GM21367 (cell line): ENCODE results near the gene ARHGAP15.

ENCODE experiments used
- ATAC-seq: cut with Tn5 transposase; IDR thresholded peaks from one replicate; pipeline ENCODE4 v1.9.1; 2021; ENCODE audit not compliant: unreplicated experiment

ARHGAP15 gene

DNA sequence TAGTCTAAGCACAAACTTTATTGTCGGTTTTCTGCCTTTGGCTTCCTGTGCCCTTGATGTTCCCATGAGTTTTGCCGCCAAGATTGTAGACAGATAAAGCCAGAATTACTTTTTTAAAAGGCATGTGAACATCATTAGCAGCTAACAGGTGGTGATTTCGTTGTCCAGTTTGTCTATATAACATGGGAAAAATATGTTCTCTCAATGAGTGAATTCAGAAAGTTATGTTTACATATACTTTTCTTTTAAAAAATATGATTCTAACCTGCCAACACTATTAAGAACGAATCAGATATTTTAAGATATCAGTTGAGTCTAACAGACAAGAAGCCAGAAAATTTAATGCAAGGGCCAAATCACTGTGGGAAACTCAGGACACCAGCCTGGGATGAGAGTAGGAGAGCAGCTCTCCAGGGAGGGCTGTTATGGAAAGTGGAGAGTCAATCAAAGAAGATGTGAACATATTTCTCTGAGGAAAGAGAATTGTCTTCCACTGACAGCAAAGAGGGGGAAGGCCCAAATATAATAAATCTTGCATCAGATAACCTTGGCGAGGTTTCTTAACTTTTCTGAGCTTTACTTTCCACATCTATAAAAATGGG, 311.3 kb downstream of the ARHGAP15 start:
- ATAC-seq, result no peak

DNA sequence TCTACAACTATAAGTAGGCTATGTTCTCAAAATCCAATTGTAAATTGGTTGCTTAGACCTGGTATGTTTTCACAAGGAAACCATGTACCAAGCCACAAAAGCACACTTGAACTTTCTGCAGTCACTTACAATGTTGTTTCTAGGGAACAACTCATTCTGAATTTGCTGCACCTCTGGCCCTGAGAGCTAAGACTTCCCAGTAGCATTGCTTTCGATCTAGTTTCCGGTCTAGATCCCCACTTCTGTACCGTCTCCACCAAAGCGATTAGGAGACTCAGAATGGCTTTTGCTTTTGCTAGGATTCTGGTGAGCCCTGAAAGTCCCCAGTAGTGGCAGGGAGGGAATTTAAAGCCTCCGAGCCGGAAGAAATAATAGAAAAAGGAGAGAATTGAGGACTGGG, 313.0 kb downstream of the ARHGAP15 start:
- ATAC-seq, result no peak

DNA sequence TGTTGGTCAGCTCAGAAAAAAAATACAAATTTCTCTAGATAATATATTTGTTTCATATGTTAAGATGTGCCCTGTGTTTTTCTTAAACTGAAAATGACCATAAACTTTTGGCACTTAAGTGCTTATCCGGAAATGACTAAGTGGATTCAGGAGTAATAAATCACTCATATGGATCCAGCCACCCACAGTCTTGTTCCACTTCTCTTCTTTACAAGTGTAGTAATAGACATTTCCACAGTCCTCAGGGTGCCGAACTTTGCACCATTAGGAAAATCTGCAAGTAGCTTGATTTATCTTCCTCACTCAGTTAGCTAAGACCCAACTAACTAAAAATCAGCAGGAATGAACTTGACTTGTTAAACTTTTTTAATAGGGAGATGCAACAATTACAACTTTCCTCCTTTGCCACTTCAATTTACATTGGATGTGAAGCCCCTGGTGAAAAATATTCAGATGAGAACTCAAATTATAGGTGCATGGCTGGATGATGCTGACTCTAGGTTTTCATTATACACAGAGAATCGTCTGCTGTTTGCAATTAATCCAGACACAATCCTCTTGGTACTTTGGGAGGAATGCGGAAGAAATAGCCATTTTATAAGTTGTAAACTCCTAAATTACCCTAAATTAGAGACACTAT, 322.5 kb downstream of the ARHGAP15 start:
- ATAC-seq, result peak; percentile 47

DNA sequence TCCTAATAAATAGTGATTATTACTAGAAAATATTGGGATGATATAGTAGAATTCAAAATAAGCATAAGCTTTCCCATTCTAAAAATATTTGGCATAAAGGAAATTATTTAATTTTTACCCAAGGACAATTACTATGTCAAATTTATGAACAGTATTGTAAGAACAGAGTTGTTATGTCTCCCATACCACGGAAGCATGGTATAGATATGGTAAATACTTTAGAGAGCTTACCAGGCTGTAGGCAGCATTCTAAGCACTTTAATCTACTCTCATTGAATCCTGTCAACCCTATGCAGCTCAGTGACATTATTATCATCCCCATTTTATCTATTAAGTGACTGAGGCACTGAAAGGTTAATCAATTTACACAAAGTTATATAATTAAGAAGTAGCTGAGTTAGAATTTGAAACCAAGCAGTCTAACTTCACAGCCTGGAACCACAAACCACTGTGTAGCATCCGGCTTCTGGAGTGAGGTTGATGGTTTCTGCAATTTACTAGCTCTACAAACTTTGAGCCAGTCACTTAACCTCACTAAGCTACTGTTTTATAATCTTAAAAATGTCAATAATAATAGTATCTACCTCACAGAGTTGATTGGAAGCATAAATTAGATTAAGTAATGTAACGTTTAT, 323.7 kb downstream of the ARHGAP15 start:
- ATAC-seq, result peak; percentile 86

DNA sequence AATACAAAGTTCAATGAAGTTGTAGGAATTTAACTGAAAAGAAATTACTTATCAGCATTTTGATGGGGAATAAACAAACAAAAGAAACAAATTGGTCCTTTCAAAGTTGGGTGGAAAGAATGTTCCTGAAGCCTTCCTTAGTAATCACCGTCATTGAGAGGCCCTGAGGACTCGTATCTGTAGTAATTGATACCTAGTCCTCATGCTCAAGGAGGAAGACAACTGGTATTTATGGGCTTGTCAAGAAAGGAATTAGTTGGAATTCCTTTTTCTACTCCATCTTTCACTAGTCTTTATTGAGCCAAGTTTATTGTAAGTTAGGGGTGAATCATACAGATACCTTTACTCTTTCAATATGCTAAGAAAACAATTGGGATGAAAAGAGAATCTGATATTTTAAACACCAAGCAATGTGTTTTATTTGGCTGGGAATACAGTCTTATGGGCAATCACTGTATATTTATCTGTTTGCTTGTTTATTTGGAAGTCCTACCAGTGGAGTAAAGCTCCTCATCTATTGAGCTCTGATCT, 324.8 kb downstream of the ARHGAP15 start:
- ATAC-seq, result no peak

DNA sequence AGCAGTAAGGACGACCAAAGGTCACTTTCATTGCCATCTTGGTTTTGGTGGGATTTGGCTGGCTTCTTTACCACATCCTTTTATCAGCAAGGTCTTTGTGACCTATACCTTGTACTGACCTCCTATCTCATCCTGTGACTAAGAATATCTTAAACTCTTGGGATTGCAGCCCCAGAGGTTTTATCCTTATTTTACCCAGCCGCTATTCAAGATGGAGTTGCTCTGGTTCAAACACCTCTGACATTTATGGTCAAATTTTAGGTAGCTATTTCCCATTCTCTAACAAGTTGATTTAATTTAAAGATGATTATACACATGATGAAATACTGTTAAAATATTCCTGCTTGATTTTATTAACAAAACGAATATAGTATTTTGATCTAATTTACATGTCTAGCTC, 326.1 kb downstream of the ARHGAP15 start:
- ATAC-seq, result no peak

DNA sequence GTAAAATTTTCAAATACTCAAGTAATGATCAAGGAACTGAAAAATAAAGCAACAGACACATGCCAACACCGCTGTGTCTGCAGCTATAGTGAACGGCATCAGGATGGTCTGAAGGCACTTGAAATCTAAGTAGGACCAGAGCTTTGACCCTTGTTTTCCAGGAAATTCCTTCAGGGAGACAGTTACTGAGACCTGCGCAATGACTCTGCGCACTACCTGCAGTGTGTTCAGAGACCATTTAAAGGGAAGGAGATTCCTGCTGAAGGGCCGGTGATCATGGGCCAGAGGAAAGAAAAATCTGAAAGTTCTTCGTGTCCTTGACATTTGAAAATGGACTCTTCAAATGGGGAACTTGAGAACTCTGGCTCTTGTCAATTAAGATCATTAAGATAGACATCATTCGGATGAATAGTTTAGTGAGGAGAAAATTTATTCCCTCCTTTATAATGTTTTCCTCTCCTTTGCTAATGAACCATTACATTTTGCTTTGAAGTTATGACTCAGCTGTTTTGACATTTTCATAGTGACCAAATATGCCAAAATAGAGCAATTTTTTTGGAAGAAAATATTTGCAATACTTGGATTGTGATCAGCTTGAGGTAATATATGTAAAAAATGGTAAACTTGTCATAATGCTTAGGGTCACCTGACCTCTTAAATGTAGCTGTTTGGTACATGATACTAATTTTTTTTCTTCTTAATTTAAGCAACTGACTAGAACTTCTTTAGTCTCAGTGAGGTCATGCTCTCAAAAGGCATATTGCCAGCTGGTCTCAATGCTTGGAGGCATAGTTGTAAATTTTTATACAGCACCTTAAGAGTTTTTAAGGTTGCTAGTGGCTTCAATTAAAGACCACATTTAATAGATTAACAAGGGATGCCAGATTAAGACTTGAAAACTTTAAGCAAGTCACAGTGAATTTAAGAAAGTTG, 329.3 kb downstream of the ARHGAP15 start:
- ATAC-seq, result no peak

DNA sequence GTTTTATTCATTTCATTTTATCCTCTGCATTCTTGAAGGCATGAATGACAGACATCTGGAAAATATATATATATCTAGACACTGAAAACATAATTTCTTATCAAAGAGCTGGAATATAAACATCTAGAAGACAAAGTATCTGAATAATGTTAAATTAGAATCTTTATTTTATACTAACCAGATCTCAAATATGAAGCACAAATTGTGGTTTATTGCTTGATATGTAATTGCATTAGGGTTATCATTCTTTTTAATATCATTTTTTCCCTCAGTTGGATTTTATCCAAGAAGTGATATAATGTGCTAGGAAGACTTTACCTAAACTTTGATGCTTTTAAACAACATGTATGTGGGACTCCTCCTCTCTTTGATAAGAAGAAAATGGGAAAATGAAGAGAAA, 331.2 kb downstream of the ARHGAP15 start:
- ATAC-seq, result no peak

DNA sequence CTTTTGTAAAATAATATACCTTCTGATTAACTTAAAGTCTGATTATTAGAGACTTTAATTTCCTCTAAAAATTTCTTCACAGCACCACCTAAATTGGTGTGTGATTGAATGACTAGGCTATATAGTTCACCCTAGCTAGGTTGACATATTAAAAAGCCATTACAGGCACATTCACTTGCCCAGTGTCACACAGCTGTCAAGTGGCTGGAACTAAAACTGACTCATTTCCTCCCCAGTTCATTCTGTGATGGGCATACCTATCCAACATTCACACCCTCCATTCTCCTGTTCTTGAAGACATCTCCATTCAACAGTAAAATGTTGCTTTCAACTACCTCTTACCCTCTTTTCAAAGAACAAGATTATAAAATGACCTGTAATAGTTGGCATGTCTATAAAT, 334.5 kb downstream of the ARHGAP15 start:
- ATAC-seq, result peak; percentile 56

DNA sequence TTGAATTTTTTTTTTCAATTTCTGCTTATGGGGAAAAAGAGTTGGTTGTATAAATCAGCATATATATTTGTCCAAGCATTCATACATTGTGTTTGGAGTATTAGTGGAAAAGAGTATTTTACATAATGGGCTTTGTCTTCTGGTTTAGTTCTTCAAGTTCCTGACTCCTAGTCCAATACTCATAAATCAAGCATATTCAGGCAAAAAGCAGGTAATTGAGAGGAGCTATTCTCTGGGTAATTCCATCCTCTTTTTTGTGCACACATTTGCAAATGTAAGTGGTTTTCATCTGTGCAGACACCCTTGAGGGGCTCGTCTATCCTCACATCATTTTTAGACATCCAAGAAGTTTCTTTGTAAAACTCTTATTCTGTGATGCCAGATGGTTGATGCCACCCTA, 337.2 kb downstream of the ARHGAP15 start:
- no peak for ATAC-seq

DNA sequence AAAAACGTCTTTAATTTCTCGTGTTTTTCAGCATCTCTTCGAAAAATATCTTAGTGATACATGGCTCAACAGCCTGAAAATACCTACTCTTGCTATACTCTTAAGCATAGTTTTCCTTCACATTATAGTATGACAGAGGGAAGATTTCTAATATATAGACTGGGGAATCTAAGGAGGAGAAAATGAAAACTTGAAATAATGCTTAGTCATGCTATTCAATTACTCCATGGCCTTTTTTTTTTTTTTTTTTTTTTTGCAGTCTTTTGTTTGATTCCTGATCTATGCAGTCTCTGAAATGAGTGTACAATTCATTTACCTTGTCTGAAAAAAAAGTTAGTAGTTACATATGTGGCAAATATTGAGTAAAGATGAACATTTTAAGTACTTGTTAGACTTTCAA, 337.8 kb downstream of the ARHGAP15 start:
- no peak for ATAC-seq

DNA sequence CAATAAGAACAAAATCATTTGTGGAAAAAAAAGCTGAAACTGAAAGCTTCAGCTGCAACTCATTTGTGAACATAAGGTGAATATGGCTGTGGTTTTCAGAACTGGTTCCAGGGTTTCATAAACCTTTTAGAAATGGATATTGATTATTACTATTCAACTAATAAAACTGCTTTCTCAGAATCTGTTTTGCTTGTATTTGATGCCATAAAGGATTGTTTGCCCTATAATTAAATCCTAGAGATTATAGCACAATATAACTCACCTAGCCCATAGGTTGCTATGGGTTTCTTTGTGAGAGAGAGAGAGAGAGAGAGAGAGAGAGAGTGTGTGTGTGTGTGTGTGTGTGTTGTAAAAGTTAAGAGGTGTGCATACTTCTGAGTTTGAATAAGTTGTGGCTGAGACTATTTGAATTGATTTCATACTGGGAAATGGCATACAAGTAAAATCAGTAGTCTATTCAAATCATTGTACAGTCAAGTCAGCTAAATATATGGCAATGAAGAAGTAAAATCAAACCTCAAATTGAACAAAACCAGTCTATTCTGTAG, 339.2 kb downstream of the ARHGAP15 start:
- ATAC-seq, result peak; percentile 56

DNA sequence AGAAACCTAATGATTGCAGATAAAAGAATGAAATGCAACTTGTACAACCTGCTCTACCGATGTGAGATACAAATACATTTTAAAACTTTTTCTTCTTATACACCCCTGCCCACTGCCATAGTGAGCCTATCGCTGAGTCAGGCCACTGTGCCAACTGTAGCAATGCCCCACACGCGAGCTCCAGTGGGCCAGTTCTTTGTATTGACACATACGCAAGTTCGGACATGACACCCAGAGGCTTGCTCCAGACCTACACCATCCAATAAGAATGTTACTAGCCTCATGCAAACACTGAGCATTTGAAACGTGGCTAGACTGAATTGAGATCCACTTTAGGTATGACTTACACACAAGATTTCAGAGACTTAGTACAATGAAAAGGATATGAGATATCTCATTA, 340.1 kb downstream of the ARHGAP15 start:
- ATAC-seq, result no peak

DNA sequence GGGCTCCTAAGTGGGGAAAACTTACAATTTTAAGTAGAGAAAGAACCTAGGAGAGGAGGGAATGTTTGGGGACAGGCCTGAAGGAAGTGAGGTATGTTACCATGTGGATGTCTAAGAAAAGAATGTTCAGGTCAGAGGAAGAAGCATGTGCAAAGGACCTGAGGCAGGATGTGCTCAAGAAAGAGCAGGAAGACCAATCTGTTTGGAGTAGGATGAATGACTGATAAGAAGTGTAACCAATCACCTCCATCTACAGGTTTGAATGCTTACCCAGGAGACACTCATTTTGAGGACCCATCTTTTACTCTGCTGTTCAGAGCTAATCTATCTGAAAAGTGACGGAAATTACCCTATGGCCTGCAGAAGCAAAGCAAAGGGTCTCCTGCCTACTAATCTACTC, 342.3 kb downstream of the ARHGAP15 start:
- ATAC-seq, result no peak

DNA sequence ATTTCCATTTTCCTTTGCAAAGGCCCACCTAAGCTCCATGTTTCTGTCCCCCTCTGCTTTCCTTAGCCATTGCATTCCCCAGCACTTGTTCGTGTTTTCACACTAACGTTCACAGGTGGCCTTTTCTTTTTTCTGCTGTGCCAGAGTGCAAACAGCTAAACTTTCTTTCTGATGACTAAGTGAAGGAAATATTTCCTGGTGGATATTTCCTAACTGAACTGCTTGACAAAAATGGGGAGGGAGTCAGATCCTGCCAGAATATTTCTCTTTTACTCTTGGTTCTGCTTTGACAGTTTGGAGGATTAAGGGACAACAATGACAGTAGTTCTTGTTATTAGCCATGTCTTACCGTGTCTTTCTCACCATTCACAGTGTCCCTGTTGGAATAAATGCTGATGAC, 344.0 kb downstream of the ARHGAP15 start:
- no peak for ATAC-seq

DNA sequence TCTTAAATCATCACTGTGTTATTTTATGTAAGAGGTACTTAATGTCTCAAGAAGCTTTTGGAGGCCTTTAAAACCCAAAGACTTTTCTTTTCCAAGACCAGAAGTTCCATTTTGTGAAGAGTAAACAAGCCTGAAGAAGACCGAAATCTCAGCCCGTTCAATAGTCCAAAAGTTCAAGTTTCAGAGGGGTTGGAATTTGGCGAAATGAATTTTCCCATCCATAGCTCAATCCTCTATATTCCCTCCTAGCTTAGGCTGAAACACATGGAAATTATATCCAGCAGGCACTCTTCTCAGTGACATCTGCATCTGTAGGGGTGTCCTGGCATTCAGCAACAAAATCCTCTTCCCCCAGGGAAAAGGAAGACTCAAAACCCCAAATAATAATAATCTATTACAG, 344.6 kb downstream of the ARHGAP15 start:
- ATAC-seq, result no peak

DNA sequence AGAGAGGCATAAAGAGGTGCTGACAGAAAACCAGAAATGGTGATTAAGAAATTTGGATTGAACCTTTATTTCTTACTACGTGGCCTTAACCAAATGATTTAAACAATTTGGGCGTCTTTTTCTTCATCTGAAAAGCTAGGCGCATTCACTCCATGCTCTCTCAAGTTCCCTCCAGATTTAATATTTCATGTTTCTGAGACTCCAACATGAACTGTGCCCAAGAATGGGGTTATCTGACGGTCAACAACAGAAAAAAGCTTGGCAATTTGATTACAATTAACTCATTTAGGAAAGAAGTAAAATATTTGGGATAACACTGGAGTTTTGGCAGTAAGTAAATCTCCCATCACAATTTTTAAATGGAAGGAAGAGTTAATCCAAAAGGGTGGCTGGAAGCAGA, 345.4 kb downstream of the ARHGAP15 start:
- ATAC-seq, result no peak

DNA sequence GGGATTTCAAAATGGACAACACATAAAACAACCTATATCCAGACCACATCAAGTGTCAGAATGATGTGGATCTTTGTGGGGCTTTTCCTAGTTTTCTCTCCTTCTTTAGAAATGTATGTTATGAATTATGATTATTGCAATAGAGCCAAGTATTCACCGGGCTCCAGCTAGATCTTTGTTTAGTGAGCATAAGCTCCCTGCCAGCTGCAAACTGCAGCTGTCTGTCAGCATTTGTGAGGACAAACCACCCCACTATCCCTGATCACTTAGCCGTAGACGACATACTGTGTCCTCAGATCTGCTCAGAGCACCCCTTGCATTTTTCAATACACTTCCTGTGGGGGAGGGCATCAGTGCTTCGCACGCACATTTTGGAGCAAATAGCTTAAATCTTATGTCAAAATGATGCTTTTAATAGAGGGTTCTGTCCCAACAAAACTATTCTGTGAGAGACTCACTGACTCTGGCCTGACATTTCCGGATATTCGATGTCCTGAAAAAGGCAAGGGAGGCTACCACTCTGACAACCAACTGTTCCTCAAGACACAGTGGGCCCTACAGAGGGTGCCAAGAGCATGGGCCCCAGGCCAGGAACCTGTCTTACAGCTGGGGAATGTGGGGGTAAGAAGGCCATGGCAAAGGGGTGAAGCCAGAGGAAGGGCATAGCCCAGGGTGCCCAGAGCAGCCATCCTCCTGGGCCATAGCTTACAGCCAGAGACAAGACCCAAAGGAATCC, 346.0 kb downstream of the ARHGAP15 start:
- ATAC-seq, result no peak

DNA sequence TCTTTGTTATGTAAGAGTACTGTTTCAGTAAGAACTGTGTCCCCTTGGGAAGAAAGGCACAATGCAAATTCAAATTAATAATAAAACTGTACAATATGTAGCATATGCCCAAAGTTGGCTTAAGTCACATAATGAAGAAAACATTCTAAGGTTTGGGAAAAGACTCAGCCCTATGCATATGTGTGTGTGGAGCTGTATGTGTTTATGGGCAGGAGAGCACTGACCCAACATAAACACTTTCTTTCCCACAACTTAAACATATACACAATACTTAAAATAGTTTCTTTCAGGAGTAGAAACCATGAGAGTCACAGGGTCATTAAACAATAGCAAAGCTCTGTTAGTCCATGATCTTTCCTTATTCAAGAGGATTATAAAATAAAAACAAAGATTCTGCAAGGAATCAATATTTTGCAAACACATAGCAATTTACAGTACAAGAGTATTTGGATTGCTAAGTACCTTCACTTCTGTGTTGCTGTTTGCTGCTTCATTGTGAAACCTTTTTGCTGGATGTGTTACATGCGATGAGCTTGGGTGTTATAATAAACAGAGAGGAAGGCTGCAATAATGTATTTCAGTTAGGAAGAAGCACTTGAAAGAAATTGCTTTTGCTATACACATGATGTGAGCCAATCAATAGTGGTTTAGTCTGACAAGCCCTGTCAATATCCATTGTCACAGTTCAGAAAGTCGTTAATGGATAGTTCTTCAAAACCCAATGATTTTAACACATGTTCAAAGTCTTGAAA, 347.3 kb downstream of the ARHGAP15 start:
- no peak for ATAC-seq
